Ramos (cell line): ENCODE data around the gene ITGA5.

ENCODE experiments used
- in situ Hi-C: fragments of 300-500 bp; cut with MboI; formaldehyde crosslinking; loops from one replicate; pipeline ENCODE4 v1.14.3; 2022; ENCODE audit warnings: low sequenced_read_pairs; ENCODE audit not compliant: unreplicated experiment

ITGA5 gene

DNA sequence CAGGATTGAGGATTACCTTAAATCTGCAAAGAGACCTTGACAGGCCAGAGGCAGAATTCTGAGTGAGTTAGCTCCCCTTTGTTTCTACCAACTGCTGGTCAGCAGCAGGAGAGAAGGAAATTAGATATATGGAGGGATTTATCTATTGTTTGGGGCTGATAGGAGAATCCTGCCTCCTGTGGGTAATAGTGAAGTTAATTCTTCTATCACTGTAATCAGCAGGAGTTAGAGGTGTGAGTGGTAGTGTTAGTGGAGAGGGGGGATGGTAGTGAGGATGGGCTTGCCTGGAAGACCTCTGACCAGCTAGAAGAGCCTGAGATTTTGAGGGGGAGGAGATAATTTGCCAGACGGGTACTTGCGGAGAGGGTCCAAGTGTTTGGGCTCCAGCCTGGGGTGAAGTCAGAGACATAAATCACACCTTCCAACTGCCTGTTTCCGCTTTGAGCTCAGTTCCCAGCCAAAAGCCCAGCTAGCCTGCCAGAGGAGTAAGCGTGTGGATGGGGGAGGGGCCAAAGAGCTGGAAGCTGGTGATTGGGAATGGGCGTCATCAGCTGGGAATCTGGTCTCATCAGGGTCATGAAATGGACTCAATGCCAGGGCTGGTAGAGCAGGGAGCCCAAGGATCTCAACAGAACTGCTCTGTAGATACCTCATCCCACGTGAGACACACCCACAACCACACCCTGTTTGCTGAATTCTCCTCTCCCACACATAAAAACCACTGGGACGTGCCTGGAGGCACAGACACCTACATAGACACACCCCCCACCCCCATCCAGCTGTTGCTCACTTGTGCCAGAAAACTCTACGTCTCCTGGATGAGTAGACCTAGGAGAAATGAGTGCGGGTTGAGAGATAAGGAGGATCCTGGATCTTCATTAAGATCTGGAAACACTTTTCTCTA, 13.1 kb upstream of the ITGA5 start:
- in situ Hi-C loops: no loop called here

DNA sequence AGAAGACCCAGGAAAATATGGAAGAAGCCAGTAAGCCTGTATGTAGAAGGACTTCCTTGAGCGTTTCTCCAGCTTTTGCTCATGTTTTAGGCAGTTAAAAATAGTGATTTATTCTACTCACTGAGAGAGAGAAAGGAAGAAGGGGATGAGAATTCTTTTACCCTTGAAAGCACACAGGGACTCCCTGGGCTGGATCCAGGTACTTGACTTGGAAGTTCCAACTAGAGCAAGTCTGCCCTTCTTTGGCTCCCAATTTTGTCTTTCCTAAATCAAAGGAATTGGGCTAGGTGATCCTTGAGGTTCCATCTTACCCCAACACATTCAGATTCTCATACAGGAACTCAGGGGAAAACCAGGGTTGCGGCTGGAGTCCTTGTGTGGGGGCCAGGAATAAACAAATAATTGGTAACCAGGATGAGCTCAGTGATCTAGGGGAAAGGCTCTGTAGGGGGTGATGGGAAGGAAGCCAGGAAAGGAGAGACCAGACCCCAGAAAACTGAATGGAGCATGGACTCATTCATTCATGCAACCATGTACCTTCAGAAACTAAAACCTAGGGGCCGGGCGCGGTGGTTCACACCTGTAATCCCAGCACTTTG, 11.5 kb upstream of the ITGA5 start:
- in situ Hi-C loops: no loop called here

DNA sequence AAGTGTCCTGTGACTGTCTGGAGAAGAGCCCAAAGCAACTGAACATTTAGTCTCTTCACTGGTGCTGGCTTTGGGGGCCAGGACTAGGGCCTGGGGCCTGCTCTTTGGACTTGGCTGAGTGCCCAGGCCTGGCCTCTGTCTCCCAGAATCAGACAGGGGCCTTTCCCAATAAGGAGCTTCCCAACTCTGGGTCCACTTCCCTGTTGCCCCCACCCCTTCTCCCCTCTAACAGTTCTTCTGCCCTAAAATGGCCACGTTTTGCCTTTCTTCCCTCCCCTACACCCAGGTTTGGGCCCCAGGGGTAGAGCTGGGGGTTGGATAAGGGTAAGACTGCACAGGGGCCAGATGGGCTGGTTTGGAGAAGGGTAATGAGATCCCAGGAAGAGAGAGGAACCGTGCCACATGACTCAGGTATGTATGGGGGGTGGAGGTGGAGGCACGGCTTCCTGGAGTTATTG, 10.0 kb upstream of the ITGA5 start:
- in situ Hi-C loops: no loop called here

DNA sequence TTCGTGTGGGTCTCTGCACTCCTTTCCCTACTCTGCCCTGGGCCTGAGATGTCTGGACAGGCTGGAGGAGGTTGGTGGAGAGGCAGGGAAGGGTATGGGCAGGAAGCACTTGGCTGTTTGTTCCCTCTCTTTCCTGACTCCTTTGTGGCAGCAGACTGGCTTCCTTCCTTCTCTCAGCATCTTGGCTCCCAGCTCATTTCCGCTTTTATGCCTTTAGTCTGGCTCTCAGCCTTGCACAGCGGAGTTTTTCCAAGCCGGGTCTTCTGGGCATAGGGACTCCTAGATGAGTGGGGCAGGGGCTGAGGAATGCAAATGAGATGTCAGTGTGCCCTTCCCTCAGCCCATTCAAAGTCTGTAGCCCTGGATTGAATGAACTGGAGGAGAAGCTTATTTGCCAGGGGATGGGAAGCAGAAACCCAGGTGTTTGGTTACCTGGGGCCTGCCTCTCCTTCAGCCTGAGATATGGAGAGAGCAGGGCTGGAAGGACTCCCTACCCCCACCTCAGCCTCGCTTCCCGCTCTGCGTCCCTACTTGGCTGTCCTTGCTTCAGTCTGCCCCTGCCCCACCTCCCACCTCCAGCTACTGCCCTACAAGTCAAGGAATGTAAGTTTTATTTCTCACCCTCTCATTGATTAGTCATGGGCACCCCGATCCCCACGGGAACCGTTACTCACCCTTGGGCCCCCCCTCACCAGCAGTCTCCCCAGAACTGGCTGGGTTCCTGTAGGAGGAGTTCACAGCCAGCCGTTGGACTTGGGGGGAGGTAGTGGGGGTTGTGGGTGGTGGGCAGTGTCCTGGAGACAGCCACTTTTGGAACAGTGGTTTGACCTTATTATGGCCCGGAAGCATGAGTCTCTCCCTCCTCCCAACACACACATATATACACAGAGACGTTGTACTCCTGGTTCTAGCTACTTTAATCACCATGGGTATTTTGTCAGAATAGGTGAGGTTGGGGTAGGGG, 9.3 kb upstream of the ITGA5 start:
- in situ Hi-C loops: no loop called here

DNA sequence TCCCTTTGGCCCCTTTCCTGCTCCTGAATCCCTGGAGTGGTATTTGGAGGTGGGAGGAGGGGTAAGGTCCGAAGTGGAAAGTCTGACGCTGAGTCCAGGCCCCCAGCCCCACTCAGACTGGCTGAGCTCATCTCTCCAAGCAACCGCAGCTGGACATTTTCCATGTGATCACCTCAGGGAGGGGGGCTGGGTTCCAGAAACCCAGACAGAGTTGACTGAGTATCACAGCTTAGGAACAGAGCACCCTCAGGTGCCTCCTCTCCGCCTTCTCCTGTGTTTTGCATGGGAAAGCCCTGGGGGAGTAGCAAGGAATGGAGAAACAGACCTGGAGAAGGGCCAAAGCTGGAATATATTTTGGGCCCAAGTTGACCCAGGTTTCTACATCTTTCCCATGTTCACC, 8.0 kb upstream of the ITGA5 start:
- in situ Hi-C loops: no loop called here

DNA sequence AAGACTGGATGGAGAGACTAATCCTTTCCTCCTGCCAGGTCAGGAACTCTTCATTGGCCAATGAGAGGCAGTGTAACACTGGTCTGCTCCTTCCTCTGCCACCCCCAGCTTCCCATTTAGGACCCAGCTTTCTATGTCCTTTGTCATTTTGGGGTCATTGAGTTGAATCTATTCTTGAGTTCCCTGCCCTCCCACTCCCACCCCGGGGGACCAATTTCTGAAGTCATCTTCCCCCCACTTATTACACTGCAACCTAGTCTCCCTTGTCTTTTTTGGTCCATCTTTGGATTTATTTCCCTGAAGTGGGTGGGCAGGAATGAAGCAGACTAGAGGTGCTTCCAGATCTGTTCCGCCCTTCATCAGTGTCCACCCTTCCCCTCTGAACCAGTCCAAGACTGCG, 7.6 kb upstream of the ITGA5 start:
- in situ Hi-C loops: no loop called here

DNA sequence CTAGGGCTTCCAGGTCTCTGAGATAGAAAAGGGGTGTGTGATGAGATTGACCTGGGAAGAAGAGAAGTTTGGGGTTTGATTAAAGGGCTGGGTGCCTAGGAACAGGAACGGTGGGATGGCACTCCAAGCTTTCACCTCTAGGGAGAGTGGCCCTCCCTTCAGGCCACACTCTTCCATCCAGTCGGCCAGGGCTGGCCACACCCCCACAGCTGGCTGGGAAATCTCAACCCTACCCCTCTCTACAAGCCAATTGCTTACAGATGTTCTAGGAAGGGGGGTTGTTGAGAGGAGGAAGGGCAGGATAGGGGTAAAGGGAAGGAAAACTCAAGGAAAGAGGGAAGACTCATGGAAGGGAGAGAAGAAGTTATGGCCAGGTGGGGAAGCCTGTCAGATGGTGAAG, 6.6 kb upstream of the ITGA5 start:
- in situ Hi-C loops: no loop called here

DNA sequence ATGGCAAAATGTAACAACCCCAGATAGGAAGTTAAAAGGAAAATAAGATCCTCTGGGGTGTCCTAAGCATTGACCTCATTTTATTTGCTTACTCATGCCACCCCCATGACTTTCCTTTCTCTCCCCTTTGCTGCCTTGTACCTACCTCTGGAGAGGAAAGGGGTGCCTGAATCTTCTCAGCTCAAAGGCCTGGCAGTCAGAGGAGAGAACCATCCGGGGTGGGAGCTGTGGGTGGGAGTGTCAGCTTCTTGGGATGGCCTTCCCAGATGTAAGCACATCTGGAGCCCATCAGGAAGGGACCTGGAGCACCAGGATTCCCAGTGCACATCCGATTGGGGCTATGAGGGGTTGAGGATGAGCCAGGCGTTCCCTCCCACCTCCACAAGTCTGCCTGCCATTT, 5.2 kb upstream of the ITGA5 start:
- in situ Hi-C loops: no loop called here

DNA sequence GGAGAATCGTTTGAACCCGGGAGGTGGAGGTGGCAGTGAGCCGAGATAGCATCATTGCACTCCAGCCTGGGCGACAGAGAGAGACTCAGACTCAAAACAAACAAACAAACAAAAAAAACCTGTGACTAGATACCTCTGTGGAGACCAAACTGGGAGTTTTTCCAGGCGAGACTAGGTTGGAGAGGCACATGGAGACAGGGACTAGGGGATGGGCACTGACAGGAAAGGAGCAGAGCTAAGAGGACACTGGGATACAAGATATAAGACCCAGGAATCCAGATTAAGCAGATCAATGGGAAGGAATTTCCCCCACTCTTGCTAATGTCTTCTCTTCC, 4.7 kb upstream of the ITGA5 start:
- in situ Hi-C loops: no loop called here

DNA sequence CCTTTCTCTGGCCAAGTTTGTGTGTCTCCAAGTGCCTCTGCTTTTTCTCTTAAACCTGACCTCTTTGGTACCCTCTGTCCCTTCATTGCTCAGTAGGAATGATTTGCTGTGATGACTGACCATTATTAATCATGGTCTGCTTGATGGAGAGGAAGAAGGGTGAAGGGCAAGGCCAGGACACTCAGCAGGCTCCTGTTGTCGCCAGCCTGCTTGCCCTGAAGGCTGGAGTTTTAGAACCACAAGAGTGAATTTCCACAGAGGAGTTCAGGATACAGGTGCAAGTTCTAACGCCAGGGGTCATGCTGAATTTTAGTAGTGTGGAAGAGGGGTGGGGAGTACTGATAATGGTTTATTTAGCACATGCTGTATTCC, 2.8 kb upstream of the ITGA5 start:
- in situ Hi-C loops: no loop called here

DNA sequence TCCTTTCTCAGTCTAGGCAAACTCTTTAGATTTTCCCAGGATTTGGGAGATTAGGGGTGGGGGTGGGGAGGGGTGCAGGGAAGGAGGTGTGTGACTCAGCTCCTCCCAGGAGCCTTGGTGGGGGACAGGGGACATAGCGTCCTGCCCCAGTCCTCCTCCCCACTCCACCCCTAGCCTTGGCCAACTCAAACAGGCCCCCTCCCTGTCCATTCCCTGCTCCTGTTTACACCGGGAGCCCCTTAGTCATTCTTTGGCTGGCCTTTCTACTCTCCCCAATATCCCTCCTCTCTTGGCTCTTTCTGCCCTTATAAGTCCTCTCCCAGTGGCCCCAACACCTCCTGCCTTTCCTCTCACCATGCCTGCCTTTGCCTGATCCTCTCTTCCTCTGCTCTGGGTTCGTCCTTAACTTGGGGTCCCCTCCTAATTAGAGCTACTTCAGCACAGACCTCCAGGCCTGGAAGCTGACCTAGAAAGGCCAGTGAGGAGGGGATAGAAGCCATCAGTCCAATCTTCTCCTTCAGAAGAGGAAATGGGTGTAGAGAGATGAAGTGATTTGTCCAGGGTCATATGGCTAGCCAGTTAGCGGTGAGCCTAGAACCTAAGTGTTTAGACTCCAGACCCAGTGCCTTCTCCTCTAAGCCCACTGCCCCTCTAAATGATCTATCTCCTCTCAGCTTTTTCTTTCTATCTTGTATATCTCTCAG, 2.3 kb upstream of the ITGA5 start:
- in situ Hi-C loops: no loop called here

DNA sequence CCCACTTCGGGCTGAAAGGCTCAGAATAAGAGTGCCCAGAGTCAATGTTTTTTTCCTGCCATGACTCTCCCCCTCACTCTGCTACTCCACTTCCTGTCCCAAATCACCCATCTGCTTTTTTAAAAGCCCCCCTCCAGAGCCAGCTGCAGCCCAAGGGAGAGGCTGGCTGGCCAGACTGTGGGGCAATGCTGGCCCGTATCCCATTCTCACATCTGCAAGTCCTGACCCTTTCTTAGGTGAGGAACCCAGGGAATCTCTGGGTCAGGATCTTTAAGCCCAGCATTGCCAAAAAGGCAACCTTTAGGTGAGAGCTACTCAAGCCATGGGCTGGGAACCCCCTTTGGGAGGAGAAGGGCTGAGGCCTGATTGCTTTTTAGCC, 1.7 kb upstream of the ITGA5 start:
- in situ Hi-C loops: no loop called here

DNA sequence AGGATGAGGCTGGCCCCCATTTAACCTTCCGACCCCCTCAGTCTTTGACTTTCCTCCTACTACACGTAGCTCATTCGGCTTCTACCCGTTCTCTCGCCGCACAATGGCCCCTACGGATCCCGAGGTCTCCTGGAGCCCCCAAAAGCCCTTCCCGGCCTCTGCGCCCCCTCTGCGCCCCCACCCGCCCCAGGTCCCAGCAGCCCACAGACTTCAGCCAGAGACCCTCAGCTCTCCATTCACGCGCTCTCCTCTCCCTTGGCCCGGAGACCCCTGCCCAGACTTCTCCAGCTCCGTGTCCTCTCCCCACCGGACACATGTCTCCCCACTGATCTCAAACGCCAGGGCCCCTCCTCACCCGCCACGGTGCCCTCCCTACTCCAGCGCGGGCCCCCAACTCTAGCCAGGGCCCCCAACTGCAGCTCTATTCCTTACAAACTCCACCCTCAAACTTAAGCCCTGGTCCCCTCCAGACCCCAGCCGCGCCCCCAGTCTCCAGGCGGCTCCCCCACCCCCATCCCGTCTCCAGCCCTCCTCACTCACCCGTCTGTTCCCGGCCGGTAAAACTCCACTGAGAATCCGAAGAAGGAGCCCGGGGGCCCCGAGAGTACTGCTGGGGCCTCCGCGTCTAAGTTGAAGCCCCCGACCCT, 502 bp downstream of the ITGA5 start:
- in situ Hi-C loops: no loop called here

DNA sequence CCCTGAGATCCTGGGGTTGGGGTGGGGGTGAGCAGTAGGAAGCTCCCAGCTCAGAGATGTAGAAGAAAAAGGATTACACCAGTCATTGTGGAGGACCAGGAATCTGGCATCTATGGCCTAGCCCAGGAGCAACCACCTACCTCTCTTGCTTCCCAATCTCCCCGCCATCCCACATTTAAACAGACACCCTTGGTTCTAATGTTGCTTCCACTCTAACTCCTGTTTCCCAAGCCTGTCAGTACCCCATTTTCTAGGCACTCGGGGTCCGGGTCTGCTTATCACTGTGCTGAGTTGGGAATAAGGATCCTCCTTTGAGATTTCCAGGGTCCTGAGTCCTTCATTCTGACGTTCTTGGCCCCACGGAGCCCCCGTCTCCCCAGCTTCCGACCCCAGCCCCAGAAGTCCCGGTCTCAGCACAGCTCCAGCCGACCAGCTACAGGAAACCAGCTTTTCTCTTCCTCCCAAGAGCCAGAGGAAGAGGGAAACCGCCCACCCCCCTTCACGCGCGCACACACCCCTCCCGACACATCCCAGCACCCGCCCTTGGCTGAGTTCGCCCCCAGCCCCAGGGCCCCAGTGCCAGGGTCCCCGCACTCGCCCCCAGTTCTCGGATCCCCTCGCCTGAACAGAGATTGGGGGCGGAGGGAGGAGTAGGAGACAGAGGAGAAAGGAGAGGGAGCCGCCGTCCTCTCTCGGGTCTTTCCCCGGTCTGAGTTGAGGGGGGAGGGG, 1.2 kb downstream of the ITGA5 start:
- in situ Hi-C loops: no loop called here

DNA sequence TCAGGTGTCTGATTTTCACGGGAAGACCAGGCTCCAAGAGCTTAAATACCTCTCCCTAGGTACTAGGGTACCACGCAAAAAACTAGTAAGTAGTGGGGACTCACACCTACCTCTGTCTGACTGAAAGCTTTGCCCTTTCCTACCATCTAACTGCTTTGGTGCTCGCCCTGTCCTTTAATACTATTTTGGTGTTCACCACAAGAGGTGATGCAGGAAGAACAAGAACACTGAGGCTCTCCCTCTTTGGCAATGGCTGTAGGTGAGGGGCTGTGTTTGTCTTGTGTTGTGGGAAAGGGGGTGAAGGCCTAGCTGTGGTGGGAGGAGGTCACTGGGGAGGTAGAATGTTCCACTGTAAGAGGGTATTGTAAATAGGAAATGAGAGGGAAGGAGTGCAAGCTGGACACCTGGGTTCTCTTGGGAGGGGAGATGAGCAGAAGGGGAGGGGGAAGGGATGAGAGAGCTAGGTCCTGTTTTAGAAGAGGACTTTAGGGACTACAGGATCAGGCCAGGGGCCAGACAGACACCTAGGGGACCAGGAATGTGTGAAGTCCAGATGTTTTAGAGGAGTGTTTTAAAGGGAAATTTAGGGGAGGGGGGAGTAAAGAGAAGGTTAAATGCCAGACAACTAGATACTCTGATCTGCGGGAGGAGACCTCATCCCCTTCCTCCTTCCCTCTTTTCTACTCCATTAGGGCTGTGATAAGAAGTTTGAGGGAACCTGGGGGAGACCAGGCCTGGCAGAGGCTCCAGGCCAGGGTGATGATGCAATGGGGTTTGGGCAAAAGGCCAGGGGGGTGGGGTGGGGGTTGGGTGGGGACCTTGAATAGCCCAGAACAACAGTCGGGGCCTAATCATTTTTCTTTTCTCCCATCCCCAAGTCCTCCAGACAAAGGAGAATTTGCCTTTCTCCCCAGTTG, 2.1 kb downstream of the ITGA5 start:
- in situ Hi-C loops: no loop called here

DNA sequence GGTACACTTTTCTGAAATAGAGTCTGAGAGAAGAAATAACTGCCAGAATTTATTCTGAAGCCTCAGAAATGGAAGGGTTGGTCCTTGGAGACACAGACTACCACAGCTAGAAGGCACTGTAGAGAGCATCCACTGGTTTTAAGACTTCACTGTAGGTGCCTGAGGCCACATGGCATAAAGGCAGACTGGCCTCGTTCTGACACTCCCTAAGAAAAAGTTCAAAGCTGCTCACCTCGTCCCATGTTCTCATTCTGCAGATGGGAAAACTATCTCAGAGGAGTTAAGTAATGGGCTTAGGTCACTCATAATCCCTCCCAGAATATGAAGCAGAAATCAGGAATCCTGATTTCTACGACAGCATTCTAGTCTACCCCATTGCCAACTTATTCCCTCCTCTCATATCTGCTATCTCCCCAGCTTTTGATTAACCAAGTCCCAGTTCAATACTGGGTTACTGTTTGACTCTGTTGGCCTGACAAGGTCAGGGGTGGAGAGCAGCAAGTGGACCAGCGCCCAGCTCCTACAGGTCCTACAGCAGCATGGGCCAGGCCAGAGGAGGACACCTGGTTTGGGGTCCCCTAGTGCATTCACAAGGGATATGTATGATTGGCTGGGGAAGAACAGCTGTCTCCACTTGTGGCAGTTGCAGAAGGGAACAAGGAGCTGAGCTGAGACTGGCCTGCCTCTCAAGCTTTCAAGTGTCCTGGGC, 3.7 kb downstream of the ITGA5 start:
- in situ Hi-C loops: no loop called here

DNA sequence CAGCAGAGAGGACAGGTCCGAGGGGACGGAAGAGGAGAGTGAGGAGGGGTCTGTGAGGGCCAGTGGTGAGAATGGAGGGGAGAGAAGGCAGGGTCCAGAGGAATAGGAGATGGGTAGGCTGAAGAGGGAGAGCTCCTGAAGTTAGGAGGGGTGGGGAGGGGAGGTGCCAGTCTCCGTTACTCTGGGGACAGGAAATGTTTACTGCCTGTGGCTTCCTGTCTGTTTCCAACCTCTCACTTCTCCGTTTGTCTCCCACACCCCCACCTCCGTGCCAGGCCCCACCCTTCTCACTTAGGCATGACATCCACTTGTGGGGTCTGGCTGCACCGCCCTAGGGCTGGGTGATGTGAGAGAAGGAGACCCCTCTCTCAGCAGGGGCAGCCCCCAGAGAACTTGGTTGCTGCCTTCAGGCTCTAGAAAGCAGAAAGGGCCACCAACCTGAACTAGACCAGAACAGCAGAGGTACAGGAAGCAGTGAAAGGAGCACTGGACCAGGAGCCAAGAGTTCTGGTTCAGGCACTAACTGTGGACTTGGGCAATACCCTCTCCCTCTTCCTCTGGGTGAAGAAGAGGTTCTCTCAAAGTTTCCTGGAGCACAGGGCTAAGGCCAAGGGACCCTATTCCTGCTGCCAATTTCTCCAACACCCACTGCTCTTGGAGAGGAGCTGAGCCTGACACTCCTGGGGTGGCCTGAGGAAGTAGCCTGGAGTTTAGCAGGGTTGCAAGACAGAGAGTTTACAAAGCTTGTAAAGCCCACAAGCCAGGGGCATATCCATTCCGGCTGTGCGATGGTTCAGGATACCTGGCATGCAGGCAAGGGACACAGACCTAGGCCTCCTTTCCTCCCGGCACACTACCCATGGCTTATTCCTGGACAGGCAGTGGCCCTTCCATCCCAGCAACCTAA, 5.5 kb downstream of the ITGA5 start:
- in situ Hi-C loops: no loop called here
